Amygdala (tissue), 56 donors: Measurements from ENCODE around the gene MORN1.
A peak's percentile ranks its signal among the peaks of the same experiment; 100 is the strongest.

Experiments
- DNase-seq, 56 donors: peaks; one replicate each; lab custom pipeline; 2025; lab: John Stamatoyannopoulos, UW

MORN1 gene

DNA sequence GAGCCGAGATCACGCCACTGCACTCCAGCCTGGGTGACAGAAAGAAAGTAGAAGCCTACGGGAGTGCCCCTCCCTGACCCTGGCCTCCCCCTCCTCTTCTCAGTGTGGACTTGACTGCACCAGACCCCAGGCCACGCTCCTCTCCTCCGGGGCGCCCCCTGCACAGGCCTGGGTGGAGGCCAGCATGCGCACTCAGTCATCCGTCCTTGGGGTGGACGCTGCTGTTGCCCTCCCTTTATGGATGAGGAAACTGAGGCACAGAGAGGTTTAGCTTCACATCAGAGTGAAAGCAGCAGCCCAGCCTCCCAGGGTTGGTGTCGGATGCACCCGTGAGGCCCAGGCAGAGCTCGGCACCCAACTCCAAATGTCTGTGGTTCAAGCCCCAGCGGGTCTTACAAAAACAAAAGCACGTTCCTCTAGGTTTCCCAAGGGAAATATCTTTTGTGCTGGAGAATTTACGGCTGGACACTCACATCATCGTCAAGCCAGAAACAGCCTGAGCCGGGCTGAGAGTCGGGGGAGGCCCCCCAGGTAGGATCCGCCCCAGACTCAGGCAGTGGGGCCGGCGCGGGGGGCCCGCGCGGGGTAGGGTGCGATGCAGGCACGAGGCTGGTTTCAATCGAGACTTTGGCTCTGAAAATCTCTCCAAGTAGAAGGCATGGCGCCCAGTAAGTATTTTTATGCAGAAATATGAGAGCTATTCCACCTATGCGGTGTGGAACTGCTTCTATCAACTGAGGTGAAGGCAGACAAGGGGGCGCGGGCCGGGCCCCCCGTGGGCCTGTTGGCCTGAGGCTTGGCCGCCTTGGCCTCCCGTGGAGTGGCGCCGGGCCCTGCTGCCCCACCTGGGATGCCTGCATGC is 36.6 kb downstream of the MORN1 start:
- no peak for DNase-seq

DNA sequence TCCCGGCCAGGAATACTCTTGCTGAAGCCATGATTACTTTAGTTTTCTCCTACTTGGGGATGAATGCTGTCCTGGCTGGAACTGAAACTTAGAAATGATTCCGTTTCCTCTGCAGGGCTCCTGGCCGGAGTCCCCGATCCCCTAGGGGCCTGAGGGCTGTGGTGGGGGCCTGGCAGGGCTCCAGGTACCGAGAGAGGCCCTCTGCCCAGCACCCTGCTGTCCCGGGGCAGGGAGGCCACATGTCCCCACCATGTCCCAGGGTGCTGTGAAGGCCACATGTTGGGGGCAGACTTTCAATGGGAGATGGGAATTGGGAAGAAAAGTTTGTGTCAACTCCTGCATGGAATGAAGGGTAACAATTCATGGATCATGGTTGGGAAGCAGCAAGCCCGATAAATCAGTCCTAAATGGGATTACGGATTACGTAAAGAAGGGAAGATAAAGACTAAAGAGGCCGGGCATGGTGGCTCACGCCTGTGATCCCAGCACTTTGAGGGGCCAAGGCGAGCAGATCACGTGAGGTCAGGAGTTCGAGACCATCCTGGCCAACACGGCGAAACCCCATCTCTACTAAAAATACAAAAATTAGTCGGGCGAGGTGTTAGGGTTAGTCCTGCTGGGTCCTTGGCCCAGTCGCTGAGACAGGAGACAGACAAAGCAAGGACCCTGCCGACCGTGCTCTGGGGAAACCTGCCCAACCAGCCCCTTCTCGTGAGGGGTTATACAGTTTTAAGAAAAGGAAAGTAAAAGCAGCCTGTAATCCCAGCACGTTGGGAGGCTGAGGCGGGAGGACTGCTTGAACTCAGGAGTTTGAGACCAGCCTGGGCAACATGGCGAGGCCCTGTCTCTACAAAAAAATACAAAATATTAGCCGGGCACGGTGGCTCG is 37.6 kb downstream of the MORN1 start:
- no peak for DNase-seq

DNA sequence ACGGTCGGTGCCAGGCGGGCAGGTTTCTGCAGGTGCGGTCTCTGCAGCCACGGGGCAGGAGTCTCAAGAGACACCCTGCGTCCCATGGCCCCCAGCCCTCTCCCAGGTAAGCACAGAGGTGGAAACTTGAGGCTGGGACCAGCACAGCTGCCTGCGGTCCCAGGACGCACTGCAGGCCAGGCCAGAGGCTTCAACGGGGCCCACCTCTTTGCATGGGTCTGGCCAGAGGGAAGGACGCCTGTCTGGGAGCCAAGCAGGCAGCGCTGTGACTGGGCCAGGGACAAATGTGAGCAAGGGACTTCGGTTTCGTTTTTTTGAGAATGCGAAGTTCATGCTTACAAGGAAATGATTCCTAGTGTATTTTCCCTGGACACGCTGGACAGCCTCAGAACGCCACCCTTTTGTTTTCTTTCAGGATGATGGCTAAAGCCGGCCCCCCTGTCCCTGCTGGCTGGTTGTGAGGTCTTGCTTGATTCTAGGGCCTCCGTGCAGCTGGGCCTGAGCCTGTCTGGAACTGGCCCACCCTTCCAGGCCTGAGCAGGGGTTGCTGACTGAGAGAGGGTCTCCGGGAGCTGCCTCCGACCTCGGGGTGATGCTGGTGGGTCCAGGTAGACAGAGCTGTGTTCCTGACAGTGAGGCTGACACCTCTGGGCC is 38.3 kb downstream of the MORN1 start:
- no peak for DNase-seq

- no peak for DNase-seq
These were observed 38.9 kb downstream of the MORN1 start for GRCh38 chr1:2352341-2352896.

DNA sequence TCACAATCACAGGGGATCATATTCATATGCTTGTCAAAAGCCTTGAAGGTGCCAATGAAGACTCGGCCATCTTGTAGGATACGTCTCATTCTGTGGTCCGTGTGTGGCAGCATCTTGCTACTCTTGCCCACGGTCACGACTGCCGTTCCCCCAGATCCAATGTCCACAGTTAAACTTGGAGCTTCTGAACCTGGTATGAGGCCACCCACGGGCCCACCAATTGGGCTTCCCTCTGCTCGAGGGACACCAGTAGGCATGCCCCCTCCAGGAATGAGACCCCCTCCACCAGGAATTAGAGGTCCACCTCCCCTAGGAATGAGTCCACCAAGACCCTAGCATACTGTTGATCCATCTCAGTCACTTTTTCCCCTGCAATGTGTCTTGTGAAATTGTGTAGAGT is 39.6 kb downstream of the MORN1 start:
- DNase-seq: no peak

GRCh38 chr1:2350911-2351655 is 40.3 kb downstream of the MORN1 start:
- DNase-seq: no peak

DNA sequence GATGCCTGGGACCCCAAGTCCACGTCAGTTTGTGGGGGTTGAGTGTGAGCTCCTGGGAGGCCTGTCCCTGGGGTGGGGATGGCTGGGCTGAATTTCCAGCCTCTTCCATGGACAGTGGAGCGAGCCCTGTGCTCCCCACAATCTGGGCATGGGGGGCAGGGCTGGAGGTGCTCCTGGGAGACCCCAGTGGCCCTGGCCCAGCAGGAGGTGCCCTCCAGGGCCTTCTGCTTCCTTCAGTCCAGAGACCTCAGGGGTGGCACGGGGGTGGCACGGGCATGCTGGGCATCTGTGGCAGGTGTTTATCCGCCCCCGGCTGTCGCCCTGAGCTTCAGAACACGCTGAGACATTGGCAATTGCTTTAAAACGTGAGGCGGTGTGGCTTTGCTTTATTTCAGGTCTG is 40.9 kb downstream of the MORN1 start:
- no peak for DNase-seq

DNA sequence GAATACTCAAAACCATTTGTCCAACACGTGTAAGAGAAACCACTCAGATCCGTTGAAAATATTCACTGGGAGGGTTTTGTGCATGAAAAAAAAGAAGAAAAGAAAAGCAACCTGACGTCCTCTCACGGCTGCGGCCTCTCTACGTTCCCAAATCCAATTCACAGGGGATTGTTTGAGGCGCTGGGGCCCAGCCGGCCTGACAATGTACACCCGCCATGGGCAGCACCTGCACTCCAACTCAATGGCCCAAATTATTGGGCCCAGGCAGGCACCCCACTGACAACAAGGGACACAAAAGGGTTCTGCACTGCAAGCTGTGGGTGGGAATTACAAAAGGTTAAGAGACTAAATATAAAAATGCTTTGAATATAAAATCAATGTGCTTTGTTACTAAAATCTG is 41.5 kb downstream of the MORN1 start:
- DNase-seq: no peak

DNA sequence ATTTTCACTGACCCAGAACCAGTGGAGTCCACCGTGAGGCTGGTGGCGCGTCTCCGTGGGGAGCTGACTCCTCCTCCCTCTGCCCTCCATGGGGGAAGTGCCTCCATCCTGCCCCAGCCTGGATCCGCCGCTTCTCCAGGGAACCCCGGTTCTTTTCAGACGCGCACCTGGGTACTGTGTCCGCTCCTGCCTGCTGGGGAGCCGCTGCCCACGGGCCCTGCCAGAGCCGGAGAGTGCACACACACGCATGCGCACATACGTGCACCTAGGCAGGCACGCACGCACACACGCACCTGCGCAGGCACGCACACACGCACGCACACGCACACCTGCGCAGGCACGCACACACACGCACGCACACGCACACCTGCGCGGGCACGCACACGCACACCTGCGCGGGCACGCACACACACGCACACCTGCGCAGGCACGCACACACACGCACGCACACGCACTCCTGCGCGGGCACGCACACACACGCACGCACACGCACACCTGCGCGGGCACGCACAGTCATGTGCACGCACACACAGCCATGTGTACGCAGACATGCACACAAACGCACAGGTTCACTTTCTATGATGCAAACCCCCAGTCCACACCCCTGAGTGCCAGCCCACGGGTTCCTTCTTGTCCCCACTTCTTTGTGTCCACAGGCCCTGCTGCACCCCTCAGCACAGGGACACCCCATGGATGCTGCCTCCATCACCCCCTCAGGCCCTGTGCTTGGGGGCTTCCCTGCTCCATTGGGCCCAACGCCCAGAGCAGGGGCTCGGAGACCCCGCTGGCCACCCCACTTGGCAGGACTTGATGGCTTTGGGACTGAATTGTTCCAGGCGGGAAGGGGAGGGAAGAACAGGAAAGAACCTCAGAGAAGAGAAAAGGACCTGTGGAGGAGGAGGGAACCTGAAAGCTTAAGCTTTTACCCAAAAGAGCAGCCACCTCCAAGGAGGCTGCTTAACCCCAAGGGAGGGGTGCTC is 42.7 kb downstream of the MORN1 start:
- DNase-seq: no peak

DNA sequence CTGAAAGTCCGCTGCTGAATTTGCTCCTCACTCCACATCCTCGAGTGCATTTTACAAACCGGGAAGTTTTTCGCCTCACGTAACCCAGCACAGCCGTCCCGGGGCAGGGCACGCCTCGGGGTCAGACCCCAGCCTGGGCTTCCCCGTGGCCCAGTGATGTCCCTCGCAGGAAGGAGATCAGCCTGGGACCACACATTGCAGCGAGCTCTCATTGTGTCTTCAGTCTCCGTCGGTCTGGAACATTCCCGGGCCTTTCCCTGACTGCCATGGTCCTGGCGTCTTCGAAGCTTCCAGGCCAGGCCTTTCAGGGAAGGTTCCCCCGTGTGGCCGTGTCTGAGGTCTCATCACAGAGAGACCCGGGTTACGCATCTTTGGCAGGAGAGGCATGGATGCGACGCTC is 43.5 kb downstream of the MORN1 start:
- no peak for DNase-seq

DNA sequence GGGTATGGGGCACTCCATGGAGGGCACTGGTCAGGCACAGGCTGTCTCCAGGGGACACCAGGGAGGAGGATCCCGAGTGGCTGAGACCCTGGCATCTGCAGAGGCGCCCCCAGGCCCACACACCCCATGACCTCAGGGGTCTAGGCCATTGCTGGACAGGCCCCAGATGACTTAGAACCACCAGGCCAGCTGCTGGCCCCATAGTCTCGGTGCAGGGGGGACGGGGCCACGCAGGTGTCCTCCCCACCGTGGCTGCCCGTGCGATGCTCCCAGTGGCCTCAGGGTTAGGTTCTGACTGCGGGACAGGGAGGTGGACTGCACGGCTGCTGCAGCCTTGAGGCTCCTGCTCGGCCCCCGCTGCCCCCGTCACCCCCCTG is 44.0 kb downstream of the MORN1 start:
- DNase-seq: no peak

DNA sequence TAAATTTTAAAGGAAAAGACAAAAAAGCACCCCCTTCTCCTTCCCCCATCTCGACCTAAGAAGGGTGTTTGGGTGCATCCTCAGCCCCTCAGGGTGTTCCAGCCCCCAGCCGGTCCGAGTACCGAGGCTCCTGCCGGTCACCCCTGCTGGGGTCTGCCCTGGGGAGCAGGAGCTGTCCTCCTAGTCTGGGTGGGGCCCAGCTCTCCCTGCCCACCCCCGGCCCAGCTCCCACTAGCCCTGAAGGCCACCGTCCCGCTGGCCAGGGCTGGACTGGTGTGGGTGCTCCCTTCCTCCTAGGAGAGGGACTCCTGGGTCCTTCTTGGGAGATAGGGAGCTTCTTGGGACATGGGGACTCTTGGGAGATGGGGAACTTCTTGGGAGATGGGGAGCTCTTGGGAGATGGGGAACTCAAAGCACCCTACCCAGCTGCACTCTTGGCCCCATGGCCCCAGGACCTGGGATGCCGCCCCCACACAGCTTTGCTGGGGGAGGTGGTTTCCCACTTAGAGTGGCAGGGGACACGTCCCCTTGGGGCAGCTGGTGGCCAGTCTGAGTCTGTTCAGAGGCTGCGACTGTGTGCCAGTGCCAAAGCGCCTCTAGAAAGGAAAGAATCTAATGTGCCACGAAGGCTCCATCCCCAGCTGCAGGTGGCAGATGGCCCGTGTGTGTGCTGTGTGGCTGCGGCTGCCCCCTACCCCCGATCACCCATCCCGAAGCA is 44.5 kb downstream of the MORN1 start:
- DNase-seq: no peak

DNA sequence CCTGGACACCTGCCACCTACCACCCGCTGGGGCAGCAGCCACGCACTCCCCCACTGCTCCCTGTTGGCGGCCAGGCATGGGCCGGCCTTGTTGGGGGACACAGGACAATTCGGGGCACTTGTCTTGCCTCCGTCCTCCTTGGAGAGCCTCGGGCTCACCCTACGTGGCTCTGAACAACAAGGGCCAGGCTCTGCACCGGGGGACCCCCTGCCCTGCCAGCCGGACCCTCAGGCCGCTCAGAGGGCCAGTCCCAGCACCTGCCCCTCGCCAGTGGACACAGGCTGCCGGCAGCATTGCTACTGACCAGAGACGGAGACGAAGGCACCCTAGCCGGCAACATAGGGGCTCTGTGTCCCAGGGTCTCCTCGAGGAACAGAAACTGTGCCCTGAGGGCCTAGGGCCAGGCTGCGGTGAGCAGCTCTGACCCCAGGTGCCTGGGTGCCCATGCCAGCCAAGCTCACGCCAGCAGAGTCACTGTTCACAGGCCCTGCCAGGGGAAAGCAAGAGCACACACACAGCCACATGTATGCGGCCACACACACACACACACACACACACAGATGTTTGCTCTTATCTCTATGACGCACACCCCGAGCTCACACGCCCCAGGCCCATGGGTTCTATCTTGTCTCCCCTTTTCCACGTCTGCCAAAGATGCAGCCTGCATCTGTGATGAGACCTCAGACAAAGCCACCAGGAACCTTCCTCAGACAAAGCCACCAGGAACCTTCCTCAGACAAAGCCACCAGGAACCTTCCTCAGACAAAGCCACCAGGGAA is 45.9 kb downstream of the MORN1 start:
- DNase-seq: no peak

DNA sequence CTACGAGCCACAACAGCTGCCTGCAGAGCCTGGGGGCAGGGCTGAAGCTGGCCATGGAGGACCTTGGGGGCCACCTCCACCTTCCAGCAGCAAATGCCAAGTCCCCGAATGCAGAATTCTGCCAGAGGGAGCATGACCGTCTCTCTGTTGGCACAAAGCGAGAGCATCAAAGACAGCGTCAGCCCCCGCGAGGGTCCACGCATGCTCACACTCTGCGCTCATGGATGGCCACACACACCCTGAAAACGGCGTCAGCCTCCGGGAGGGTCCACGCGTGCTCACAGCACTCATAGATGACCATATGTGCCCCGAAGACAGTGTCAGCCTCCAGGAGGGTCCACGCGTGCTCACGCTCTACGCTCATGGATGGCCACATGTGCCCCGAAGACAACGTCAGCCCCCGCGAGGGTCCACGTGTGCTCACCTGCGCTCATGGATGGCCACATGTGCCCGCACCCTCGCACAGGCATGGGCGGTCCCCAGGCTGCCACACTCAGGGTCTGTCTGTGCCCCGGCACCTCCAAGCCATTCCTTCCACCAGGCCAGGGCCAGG is 46.5 kb downstream of the MORN1 start:
- DNase-seq: no peak

DNA sequence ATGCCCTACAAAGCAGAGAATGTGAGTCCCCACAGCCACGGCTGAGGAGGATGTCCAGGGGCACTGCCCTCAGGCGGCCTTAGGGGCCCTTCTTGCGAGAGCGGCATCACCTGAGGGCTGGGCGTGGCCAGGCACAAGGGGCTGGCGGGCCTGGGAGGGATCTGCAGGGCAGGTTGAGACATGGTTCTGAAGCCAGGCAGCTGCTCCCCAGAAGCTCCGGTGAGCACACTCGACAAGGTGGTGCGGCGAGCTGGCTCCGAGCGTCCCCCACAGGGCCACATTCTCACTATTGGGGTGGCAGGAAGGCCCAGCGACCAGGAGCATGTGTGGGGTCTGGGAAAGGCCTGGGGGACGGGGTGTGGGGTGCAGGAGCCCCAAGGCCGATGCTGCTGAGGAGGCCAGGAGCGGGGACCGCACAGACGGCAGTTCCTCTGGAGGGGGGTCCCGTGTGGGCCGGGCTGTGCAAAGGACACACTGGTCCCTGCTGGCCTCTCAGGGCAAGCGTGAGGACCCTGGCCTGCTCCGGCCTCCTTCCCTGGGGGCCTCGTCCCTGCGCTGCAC is 47.2 kb downstream of the MORN1 start:
- DNase-seq: no peak

- DNase-seq: peak in 4 of 56 donors; percentile 18 to 39 (median 26)
These were observed 48.1 kb downstream of the MORN1 start for GRCh38 chr1:2343023-2343935.
